ENCODE results near the gene SUSD3.
"Not testable (repeated sequence)": the region's sequence is repeated elsewhere in the genome, so short reads cannot be mapped to it uniquely, and the experiment has no call there.

The SUSD3 gene

DNA sequence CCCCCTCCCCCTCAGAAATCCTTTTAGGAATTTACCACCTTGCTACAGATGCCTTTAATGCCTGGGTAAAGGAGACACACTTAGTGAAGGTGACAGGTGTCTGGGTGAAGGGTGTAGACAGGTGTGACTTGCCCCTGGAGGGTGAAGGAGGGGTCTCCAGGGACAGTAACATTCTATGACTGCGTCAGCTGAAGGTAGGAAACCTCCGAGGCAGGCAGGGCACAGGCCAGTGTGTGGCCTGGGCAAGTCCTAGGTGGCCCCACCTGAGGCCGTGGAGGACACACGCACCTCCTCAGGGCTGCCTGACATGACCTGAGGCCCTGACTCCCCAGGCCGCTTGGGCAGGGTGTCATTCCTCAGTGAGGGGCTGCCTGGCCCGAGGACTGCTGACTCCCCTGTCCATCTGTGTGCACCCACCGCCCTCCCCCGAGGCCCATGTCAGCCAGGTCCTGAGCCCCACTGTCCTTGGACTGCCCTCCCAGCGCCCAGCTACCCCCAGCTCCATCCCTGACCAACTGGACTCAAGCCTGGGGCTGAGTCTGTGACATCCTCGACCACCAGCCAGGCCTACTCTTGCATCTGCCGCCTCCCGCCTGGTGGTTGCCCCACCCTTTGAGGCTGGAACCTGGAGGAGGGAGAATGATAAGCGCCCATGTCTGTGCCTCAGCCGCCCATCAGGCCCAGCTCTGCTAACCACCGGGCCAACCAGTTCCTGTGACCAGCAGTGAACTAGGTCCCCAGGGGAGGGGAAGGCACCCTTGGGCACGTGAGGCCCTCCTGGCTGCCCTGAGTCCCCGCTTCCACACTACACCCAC, 55.9 kb downstream of the SUSD3 start:
- no peak for DNase-seq

GRCh38 chr9:93114984-93115335, 56.5 kb downstream of the SUSD3 start:
- DNase-seq = no peak

DNA sequence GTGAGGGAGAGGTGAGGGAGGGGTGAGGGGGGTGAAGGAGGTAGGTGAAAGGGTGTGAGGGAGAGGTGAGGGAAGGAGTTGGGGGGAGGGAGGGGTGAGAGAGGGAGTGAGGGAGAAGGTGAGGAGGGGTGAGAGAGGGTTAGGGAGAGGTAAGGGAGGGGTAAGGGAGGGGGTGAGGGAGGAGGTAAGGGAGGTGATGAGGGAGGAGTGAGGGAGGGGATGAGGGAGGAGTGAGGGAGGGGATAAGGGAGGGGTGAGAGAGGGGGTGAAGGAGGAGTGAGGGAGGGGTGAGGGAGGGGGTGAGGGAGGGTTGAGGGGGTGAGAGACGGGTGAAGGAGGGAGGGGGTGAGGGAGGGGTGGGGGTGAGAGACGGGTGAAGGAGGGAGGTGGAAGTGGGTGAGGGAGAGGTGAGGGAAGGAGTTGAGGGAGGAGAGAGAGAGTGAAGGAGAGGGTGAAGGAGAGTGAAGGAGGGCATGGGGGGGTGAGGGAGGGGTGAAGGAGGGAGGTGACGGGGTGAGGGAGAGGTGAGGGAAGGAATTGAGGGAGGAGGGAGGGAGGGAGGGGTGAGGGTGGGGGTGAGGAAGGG, 57.1 kb downstream of the SUSD3 start:
- DNase-seq = no peak

- DNase-seq = no peak
Observed at GRCh38 chr9:93116072-93116961, 57.8 kb downstream of the SUSD3 start.

- DNase-seq = not testable (repeated sequence)
Observed at GRCh38 chr9:93117521-93117920, 59.0 kb downstream of the SUSD3 start.

DNA sequence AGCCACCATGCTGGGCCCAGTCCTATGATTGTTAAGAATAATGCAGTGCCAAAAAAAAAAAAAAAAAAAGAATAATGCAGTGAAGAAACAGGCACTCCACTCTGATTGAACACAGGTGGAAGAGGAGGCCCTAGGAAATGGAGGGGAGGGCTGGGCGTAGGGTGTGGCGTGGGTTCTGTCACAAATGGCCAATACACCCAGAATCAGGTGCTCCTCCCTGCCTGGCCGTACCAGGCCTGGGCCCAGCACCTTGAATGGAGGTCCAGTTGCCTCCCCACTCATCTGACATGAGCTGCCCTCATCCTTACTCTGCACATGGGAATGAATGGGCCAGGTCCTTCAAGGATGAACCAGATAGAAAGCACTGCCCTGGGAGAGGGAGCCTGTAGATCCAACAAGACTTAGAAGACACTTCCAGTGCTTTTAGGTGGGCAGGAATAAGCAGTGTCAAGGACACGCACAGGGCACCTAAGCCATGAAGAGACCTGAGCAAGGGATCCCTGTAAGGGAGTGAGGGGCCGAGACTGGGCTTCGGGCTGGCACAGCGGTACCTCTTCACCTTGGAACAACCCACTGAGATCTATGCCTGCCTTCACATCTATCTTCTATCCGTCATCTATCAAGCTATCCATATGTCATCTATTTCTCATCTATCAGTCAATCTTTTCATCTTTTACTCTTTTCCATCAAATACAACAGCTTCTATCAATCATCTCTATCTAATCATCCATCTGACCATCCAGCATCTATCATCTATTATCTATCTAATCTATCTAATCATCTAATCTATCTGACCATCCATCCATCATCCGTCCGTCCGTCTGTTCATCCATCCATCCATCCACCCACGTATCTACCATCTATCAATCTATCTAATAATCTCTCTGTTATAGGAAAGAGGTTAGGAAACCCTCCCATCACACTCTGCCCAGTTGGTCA, 59.7 kb downstream of the SUSD3 start:
- DNase-seq = no peak

DNA sequence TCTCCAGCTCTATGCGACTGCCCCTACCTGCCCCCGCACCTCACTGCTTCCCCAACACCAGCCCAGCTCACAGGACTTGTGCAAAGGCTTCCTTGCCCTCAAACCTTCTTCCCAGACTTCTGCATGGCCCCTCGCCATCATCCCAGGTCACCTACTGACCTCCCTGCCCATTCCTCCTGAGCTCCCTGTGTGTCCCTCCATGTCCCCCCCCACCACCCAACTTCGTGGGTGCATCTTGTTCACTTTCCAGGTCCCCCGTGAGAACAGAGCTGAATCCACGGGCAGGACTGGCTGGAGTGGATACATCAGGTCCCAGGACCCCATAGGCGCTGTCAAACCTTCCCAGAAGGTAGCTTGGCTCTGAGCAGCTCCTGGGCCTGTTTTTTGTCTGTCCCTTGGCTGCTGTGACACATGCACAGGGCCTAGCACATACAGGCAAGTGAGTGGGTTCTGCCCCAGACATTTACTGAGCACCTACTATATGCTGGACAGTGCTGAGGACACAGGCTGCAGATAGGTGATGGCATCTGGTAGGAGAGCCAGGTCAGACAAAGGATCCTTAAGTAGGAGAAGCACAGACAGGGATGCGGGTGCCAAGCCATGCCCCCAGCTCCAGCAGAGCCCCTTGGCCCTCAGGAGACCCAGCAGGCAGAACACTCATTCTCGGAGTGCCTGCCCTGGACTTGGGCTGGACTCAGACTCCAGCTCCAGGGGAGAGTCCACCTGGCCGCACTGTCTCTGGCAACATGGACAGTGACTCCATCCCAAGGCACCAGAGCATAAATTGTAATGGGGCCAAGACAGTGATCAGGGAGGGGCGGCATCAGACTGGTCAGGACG, 60.6 kb downstream of the SUSD3 start:
- DNase-seq = no peak

GRCh38 chr9:93119703-93119952, 61.1 kb downstream of the SUSD3 start:
- no peak for DNase-seq

DNA sequence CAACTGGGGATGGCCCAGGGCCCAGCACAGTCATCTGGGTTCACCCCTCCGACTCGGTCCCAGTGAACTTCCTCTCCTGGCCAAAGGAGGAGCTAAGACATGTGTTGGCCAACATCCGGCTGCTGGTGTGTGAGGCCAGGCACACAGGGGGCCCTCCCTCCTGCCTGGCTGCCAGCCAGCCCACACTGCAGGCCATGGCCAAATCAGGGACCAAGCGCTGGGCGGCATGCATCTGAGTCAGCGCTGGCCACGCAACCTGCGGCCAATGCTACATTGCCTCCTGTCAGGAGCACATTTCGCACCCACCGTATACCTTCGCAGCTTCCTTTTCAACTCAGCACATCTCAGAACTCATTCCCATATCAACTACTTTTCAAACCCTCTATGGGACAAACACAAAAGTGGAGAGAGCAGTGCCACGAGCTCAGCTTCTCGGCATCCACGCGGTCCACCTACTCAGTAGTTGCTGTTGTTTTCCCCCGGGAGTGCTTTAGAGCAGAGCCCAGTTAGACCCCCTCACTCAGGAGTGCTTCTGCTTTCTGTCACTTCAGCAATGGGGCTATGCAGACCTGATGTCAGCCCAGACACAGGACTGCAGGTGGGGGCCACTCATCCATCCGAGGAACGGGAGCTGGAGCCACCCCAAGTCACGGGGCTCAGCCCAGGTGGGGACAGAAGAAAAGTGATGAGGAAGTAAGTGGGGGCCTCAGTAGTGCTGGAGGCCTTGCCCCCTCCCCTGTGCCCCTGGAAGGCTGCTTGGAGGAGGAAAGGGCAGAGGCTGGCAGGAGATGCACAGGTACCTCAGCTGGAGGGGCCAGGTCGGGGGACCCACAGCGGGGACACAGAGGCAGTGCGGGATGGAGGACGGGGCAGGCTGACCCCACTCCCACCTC, 61.7 kb downstream of the SUSD3 start:
- DNase-seq = peak; percentile 41

DNA sequence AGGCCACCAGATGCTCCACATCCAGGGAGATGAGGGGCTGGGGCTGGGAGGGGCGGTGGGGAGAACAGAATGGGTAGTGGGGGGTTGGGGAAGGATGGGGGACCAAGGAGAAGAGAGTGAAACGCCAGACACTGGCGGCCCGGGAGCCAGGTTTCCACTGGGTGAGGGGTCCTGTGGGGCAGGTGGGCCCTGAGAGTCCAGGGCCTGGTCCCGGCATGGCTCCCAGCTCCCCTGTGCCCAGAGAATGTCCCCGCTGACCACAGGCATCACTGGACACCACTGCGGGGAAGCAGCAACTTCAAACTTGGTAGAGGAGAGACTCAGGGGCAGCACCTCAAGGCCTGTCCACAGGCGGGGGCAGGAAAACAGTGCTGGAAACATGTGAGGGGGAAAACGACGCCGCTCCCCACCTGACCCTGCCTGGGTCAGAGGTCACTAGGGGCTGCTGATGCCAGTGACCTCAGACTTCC, 62.4 kb downstream of the SUSD3 start:
- DNase-seq = no peak

DNA sequence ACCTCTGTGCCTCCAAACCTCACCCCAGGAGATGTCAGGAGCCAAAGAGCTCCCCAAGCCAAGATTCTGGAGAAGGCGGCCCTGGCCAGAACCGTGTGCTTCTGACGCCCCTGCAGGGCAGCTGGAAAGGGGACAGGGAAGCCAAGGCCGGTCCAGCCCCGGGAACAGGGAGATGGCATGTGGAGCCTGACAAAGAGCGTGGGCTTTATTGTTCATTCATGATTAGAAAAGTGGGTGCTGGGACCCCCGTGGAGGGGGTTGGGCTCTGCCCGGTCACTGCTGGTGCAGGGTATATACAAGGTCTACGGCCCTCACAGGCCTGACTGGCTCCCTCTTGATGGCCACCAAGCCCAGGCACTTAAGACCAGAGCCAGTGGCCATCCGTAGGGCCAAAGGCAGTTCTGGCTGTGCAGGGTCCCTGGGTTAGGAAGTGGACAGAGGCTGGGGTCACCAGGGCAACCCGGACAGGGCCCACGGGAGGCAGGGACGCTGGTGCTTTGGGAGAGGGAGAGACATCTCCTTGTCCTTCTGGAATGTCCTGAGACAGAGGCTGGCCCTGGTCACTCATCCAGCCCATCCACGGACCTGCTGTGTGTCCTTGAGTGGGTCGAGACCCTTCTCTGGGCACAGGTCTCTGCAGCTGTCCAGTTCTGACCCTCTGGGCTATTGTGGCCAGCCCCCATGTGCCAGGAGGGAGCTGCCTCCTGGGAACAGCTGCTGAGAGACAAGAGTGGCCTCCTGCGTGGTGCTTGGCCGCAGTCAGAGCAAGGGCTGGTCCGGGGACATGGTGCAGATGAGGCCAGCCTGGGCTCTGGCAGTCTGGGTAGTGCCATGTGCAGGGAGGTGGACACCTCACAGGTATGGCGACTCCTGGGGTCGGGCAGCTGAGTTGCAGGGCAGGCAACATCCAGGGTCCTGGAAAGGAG, 63.1 kb downstream of the SUSD3 start:
- DNase-seq = no peak

DNA sequence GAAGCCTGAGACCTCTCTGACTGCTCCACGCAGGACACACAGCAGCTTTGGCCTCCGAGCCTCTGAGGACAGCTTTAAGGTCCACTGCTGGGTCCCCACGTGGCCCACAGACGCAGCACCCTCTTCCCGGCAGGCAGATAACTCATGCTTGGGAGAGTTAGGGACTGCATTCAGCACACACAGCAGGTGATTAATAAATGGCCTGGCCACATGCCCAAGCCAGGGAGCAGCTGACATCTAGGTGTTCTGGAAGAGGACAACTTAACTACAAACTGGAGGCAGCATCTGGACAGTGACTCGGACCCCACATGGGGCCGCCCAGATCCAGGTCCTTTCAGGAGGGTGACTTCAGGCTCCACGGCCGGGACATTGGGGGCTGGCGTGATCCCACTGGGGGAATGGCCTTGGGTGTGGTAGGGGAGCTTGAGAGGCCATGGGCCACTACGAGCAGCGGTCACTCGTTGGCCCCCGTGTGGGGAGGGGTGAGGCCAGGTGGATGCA, 64.3 kb downstream of the SUSD3 start:
- no peak for DNase-seq

DNA sequence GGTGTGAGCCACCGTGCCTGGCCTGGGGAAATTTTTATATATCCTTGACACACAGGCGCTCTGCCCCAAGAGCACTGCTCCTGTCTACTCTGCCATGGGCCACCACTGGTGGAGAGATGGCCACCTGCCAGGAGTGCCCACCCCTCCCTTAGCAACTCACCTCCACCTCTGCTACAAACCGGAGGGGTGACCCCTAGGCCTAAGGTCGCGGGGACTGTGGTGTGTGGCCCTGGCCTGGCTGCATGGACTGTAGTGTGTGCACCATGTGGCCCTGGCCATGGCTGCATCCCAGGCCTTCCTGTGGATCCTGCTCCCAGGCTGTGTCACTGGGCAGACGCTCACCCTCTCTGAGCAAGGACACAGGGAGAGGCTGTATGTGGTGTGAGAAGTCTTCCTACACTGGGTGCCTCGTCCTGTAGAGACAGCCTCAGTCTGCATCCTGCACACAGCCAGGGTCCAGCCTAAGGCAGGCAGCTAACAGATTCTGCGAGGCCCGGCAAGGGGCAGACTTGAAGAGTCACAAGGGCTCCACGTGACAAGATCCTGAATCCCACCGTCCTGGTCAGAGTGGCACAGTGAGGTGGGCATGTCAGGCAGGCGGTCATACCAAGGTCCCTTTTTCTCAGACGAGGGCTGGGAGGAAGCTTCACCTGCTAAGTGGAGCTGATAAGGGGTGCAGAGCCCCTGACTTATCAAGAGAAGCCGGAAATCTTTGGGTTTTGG, 65.2 kb downstream of the SUSD3 start:
- DNase-seq = no peak

DNA sequence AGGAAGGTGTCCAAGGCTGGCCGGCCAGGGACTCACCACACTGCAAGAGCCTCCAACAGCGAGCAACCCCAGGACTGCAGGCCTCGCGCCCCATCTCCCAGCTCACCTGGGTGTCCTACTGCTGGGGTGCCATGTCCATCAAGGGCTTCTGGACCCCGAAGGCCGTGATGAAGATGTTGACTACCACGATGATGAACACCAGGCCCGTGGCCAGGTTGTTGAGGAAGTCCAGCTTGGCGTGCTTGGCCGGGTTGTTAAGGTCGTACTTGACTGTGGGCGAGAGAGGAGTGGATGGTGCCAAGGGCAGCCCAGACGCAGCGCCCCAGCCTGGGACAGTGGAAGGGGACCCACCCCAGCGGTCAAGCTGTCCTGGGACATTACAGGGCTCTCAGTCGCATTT, 66.3 kb downstream of the SUSD3 start:
- no peak for DNase-seq

DNA sequence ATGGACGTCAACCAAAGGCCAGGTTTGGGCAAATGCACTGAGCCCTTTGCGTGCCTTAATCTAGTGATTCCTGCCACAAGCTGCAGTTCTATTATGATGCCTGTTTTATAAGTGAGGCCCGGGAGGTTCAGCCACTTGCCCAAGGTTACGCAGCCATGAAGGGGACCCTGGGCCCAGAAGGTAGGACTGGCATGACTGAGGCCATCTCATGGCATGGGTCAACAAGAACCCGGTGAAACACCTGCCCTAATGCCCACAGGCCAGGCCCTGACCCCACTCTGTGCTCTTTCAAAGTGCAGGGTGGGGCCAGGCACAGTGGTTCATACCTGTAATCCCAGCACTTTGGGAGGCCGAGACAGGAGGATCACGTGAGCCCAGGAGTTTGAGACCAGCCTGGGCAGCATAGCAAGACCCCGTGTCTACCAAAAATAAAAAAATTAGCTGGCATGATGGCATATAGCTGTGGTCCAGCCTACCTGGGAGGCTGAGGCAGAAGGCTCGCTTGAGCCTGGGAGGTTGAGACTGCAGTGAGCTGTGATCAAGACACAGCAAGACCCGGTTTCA, 66.9 kb downstream of the SUSD3 start:
- no peak for DNase-seq

DNA sequence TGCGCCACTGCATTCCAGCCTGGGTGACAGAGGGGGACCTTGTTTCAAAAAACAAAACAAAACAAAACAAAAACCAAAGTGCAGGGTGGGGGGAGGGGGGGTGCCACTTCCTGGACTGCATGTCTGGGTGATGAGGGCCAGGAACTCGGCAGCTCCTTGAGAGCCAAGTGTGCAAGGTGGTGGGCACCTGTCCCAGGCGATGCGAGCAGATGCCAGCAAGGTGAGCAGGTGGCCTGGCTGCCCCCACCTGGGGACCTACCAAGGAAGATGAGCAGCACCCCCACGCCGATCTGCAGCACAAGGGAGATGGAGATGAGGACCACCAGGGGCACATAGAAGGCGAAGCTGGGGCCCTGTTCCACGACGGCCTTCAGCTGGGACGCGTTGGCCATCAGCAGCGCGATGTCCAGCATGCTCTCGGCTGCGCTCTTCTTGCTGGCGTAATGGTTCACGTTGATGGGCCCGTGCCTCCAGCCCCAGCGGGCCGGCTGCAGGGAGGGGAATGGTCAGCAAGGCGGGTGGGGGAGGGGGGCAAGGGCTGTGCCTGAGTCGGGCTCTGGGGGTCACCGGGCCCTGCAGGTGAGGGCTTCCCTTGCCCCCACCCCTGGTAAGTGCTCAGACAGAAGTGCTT, 67.8 kb downstream of the SUSD3 start:
- no peak for DNase-seq

- no peak for DNase-seq
Observed at GRCh38 chr9:93126825-93127368, 68.4 kb downstream of the SUSD3 start.
